Iris pigment epithelial cell (primary cell): ENCODE measurements around the gene F8.
A peak's percentile ranks its signal among the peaks of the same experiment; 100 is the strongest.
"Not testable (repeated sequence)": the region's sequence is repeated elsewhere in the genome, so short reads cannot be mapped to it uniquely, and the experiment has no call there.

Source experiments
- DNase-seq: peaks from one replicate; pipeline ENCODE4 v3.0.0-alpha.2; 2011; ENCODE audit warnings: low read depth

Gene F8

DNA sequence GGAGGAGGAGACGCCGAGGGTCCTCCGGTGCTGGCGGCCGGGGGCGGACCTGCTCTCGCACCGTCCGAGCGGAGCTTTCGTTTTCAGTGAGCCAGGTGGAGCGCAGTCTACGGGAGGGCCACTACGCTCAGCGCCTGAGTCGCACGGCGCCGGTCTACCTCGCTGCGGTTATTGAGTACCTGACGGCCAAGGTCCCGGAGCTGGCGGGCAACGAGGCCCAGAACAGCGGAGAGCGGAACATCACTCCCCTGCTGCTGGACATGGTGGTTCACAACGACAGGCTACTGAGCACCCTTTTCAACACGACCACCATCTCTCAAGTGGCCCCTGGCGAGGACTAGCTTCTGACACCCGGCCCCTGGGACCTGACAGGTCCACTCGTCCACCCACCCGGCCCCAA lies 137.5 kb downstream of the F8 start:
- not testable (repeated sequence) for DNase-seq

DNA sequence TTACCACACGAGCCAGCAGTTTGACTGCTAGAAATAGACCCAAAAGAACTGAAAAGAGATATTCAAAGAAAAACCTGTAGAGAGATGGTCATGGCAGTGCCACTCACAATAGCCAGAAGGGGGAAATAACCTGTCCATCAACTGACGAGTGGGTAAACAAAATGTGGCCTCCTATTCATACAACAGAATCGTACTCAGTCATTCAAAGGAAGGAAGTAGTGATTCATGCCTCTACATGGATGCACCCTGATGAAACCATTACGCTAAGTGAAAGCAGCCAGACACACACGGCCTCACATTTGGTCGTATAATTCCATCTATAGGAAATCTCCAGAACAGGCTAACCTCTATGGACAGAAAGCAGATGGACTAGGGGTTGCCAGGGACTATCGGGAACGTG lies 138.5 kb downstream of the F8 start:
- not testable (repeated sequence) for DNase-seq

DNA sequence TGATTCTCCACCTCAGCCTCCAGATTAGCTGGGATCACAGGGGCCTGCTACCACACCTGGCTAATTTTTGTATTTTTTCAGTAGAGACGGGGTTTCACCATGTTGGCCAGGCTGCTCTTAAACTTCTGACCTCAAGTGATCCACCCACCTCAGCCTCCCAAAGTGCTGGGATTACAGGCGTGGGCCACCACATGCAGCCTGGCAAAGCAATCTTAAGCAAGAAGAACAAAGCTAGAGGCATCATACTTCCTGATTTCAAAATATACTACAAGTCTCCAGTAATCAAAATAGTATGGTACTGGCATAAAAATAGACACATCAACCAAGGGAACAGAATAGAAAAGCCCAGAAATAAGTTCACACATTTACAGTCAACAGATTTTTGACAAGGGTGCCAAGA lies 149.2 kb downstream of the F8 start:
- DNase-seq, result no peak

DNA sequence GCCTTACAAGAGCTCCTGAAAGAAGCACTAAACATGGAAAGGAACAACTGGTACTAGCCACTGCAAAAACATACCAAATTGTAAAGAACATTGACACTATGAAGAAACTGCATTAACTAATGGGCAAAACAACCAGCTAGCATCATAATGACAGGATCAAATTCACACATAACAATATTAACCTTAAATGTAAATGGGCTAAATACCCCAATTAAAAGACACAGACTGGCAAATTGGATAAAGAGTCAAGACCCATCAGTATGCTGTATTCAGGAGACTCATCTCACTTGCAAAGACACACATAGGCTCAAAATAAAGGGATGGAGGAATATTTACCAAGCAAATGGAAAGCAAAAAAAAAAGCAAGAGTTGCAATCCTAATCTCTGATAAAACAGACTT lies 154.0 kb downstream of the F8 start:
- DNase-seq, result not testable (repeated sequence)

DNA sequence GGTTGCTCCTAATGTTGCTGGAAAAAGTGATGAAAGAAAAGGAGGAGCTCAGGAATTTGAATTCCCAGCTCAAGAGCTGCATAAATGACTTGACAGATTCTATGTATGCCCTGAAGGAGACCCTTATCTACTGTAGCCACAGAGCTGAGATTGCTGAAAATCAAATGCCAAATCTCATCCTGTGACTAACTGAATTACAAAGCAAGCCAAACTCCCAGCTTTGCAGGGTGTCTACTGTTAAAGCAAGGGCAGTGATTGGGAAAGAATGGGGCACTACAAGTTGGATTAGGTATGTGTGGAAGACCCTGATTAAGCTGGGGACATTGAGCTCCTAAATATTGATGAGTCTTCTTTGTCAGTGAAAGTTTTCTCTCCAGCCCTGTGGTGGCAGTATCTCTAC lies 167.3 kb downstream of the F8 start:
- peak; percentile 5 for DNase-seq

DNA sequence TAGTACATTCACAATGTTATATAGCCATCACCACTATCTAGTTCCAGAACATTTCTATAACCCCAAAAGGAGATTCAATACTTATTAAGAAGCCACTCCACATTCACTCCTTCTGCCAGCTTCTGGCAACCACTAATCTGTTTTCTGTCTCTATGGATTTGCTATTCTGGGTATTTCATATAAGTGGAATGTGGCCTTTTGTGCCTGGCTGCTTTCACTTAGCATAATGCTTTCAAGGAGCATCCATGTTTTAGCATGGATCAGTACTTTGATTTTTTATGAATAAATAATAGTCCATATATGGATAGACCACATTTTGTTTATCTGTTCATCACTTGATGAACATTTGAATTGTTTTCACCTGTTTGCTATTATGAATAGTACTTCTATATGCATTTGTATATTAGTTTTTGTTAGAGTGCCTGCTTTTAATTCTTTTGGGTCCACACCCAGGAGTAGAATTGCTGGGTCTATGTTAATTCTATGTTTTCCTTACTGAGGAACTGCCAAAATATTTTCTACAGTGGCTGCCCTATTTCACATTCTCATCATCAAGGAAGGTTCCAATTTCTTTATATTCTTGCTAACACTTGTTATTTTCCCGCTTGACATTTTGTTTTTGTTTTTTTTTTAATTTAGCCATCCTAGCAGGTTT lies 171.4 kb downstream of the F8 start:
- no peak for DNase-seq

DNA sequence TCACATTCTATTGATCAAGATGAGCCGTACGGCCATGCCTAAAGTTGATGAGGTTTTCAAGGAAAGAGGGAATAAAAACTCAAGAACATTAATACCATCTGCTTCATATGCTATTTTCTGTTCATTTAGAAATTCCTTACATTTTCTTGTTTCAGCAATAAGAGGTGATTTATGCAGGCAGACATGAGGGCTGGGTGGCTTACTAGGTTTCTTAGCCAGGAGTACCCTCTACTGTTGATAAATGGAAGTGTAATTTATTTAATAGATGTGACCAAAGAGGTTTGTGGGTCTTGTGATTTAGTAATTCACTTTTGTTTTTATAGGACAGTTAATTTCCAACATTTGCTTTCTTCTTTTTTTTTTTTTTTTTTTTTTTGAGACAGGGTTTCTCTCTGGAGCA lies 181.7 kb downstream of the F8 start:
- DNase-seq, result peak; percentile 69

DNA sequence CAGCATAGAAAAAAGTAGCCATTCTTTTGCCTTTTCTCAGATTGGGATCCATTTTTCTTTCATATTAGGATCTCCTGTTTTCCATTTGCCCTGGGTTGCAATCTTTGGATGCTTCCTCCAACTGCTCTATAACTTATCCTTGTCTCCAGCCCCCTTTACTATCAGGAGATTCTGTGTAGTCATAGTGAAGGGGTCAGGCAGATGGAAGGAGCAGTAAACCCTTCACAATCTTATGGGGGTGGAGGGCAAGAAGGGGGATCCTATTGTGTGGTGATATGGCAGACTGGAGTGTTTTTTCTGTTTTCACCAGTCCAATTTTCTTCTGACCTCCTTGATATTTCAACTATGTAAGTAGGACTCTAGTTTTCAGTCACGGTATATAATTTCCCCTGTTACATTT lies 186.4 kb downstream of the F8 start:
- no peak for DNase-seq

DNA sequence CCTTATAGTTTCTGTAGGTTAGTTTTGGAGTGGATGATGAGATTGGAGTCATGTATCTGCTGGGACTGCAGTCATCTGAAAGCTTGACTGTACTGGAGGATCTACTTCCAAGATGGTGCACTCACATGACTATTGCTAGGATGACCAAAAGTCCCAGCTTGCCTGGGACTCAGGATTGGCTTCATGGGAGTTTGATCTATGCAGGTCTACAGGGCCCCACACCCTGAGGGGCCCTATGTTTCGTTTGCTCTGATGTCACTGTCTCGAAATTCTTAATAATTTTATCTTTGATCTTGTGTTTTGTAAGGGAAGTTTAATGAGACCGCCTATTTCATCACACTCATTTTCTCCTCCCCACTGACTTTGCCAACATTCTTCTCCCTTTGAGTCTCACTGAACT lies 188.0 kb downstream of the F8 start, which contains the start of gene SMIM9:
Gene SMIM9, minus strand, starts transcription at position 101 of the 400 bp plus-strand sequence. CDS start 3,806 bp downstream, outside the sequence.
- DNase-seq, result no peak

DNA sequence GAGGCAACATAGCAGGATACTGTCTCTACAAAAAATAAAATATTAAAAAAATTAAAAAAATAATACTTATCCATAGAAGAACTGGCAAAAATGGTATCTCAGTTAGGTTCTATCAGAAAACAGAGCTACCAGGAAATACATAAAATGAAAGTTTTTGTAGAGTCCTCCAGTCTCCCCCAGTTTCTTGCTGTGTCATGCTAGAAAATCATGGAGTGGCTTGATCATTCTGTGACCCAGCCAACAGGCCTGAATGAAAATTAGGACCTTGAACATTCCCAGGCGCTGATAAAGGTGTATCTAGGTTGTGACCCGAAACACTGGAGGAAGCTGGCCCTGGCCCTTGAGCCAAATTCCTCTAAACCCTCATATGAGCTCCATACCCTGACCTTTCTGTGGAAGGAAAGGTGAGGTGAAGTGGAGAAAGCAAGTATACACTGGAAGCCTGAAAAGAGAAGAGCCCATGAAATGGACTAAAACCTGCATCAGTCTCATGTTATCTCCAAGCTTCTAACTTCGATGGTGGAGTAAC lies 188.7 kb downstream of the F8 start:
- DNase-seq, result no peak

DNA sequence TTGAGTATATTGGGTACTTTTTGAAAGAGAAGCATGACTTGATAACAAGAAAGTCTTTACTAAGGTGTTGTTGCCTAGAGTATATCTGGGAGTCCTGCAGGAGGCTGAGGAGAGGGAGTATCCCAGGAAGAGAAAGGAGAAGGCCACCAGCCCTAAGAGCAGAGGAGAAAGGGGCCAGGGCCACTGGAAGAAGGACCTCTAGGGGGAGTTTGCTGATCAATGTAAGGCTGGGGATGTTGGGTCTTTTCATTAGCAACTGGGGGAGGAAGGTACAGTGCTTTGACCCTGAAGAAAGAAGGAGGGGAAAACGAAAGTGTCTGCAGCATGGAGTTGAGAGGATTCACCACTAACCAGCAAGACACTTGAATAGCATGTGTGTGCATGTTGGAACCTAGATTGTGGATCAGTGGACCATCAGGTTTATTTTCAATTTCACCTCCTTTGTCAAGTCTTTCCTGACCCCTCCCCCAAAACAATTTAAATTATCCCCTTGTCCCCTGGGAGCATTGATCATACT lies 192.5 kb downstream of the F8 start:
- DNase-seq, result no peak

DNA sequence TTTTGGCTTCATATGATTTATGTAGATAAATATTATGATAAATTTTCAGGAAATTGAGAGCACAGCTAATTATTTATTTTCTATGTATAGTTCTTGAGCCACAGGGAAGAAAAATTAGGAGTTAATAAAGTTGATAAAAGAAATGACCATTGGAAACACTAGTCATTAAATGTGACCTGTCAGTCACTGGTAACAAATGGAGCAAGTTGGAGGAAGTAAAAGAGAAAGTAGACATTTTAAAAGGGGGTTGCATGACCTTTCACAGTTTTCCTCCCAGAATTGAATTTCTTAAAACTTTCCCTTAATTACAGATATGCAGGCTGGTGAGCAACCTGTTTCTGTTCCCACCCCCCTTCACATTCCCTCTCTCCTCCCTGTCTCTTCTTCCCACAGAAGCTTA lies 193.4 kb downstream of the F8 start:
- DNase-seq, result no peak

DNA sequence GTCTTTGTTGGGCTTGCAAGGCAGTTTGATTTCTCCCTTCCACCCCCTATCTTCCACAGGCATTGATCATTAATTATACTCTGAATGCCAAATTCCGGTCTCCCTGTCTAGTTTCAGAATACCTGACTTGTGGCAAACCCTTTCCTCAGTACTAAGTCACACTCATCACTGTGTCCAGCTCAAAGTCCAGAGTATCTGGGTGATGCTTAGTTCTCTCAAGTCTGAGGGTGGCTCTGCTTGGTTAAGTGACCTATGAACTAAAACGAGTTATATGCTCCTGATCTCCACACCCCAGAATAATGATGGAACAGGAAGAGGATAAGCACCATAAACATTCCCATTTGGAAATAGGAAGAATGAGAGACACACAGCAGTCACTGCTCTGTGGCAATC lies 194.5 kb downstream of the F8 start:
- no peak for DNase-seq

DNA sequence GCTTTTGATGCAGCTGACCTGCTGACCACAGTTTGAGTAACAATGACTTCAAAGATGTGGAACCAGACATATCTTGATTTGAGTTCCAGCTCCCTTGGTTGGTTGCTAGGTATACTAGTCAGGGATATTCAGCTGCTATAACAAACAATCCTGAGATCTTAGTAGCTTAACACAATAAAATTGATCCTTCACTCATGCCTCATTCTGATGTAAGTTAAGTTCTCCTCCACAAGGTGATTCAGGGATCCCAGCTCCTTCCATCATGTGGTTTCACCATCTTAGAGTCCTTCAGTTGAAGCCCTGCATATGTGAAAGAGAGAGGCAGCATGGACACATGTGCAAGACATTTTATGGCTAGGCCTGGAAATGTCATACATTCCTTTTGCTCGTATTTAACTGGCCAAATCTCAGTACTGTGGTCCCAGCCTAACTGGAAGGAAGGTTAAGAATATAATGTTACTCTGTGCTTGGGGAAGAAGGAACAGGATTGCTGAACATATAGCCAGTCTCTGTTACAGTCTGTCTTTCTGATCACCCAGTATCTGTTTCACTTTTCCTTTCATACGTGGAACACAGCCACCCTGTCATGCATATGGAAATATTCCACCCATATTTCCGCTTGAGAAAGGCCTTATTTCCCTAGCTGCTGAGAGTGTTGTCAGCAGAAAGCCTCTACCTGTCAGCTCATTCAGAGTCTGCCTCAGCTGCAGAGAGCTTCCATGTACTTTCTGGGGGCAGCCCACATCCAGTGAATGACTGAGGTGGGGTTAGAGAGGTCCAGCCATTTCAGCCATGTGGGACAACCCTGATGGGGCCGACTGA lies 195.1 kb downstream of the F8 start:
- no peak for DNase-seq

DNA sequence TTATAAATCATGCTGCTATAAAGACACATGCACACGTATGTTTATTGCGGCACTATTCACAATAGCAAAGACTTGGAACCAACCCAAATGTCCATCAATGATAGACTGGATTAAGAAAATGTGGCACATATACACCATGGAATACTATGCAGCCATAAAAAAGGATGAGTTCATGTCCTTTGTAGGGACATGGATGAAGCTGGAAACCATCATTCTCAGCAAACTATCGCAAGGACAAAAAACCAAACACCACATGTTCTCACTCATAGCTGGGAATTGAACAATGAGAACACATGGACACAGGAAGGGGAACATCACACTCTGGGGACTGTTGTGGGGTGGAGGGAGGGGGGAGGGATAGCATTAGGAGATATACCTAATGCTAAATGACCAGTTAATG lies 196.9 kb downstream of the F8 start:
- not testable (repeated sequence) for DNase-seq

DNA sequence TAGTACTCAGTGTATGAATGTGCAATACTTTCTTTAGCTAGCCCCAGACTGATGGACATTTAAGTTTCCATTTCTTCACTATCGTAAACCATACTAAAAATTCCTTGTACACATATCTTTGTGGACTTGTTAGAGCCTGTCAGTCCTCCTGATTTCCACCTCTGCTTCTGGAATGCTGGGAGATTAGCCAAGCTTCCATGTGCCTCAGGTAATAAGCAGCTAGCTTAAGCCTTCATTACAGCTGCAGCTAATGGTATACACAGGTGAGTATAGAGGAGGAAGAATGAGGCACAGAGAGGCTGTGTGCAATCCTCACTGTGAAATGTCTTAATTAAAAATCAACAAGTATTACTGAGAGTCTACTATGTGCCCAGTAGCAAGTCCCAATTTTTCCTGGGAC lies 197.9 kb downstream of the F8 start:
- no peak for DNase-seq

DNA sequence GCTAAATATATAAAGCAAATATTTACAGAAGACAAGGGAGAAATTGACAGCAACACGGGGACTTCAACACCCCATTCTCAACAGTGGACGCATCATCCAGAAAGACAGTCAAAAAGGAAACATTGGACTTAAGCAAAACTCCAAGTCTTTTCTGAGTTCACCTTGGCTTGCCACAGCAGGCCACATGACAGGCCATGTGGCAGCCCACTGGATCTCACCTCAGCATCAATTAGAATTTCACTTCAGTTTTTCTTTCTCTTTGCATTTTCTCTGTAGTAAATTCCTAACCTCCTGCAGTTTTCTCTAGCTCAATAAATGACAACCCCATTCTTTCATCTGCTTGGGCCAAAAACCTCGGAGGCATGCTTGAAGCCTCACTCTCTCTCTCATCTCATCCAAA lies 200.5 kb downstream of the F8 start:
- no peak for DNase-seq

DNA sequence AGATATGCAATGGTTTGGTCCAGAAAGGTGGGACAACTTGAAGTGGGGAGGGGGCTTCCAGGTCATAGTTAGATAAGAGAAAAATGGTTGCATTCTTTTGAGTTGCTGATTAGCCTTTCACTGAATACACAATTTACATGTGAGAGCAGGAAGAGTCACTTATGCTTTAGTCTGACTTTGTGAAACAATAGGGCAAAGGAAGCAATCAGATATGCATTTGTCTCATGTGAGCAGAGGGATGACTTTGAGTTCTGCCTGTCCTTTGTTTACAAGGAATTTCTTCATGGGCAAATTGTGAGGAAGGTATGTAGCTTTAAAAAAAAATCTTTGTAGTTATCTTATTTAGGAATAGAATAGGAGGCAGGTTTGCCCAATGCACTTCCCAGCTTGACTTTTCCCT lies 201.0 kb downstream of the F8 start:
- no peak for DNase-seq

DNA sequence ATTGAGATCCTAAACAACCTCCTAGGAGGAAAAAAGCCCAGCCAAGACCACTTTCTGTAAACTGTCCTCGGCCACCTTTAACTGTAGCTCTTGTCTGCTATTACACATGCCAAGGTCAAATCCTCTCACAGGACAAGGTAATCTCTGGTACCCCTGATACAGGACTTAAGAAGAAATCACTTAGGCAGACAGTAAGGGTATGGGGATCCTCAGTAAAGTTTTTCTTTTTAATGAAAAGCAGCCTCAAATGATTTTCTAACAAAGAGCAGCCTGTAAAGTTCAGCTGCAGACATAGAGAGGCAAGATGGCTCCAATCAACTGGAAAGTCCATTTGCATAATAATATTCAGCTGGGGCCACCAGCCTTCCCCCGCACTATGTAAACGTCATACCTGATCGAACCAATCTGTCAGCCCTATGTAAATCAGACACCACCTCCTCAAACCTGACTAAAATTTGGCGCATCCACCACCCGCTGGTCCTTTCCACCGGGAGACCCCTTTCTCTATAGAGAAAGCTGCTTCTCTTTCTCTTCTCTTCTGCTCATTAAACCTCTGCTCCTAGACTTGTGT lies 202.7 kb downstream of the F8 start:
- DNase-seq, result no peak

DNA sequence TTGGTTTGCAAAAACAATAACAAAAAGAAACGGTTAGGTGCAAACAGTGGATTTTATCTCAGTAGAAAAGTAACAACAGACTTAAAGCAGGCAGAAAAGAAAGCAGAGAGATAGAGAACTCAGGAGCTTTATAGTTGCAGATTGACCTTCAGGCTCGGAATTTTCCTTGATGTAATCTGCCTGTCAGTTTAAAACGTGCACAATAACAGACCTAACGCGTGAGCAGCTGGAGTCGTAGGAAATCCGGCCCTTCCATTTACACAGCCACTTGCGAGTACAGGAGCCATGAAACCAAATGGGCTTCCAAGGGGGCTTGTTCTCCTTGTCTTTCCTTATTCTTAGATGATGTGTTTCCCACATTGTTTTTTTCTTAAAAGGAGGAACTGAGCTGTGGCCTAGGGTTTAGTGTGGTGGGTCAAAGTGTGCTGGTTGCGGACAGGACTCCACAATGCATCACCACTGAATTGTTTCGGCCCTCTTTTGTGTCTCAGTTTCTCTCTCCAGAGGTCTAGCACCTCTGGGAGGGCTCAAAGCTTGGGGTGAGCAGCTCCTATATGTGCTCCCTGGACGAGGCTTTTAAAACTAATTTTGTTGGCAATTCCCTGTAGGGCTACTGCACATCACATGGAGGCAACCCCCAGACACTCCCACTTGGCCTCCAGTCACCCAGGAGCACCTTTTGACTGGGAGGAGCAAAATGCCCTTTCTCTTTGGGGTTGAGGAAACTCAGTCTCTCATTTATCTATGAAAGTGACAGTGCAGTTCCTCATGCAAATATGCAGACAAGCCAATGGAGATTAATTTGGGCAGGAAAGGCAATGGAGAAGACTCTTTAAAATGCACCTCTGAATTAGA lies 203.4 kb downstream of the F8 start:
- DNase-seq, result peak; percentile 10

DNA sequence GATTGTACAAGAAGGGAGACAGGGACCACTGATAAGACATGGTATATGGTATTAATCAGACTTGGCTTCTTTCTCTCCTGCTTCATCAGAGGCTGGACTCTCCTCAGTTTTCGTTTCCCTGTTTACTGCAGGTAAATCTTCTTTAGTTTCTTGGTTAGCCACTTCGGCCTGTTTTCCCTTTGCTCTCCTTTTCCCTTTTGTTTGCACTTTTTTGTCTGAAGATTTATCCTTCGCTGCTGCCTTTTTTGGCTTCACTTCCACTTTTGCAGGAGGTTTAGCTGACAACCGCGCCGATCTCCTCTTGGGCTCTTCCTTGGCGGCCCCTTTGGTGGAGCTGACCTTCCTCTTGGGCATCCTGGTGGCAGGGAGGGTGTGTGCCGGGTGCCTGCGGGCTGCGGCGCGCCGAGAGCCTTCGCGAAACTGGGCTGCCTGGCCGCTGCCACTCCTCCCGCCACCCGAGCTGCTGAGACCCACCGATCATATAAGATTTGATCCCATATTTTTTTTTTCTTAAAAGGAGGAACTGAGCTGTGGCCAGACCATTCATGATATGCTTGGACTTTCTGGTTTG lies 205.4 kb downstream of the F8 start:
- not testable (repeated sequence) for DNase-seq
